WTC11 (cell line): ENCODE measurements around the gene C22orf31. TPM values are rescaled to one million over a fixed set of nuclear protein-coding genes. Genes with fewer than 3 reads are reported as not detected.
A peak's percentile ranks its signal among the peaks of the same experiment; 100 is the strongest.

Experiments used
- ATAC-seq: fragments of 200-7000 bp; cut with Tn5 transposase; 2 replicates; pipeline ENCODE4 v1.10.0; 2021; ENCODE audit warnings: mild to moderate bottlenecking, moderate library complexity
- CTCF ChIA-PET: fragments of 300-600 bp; sonication (Branson Sonifier 250); formaldehyde crosslinking; loops from one replicate; lab custom pipeline; 2021; ENCODE audit warnings: antibody characterized with exemption; lab: Charles Lee
- POLR2A ChIA-PET: fragments of 350-600 bp; sonication (Branson Sonifier 250); formaldehyde crosslinking; loops from one replicate; lab custom pipeline; 2021; ENCODE audit warnings: antibody characterized with exemption; lab: Charles Lee
- DNase-seq: peaks from one replicate; pipeline ENCODE4 v3.0.0; 2021; ENCODE audit warnings: low spot score
- H3K27ac Mint-ChIP-seq: 2 replicates; pipeline ENCODE4 v1.8.0; 2021; ENCODE audit warnings: mixed read lengths
- H3K27me3 Mint-ChIP-seq: 2 replicates; pipeline ENCODE4 v1.8.0; 2021; ENCODE audit warnings: low read depth, mild to moderate bottlenecking, moderate library complexity, mixed read lengths
- H3K36me3 Mint-ChIP-seq: 2 replicates; pipeline ENCODE4 v1.8.0; 2021; ENCODE audit warnings: mixed read lengths
- H3K4me1 Mint-ChIP-seq: 2 replicates; pipeline ENCODE4 v1.8.0; 2022; ENCODE audit warnings: mixed read lengths
- H3K4me3 Mint-ChIP-seq: 2 replicates; pipeline ENCODE4 v1.8.0; 2021; ENCODE audit warnings: mild to moderate bottlenecking, moderate library complexity, mixed read lengths
- H3K9me3 Mint-ChIP-seq: 2 replicates; pipeline ENCODE4 v1.8.0; 2021; ENCODE audit warnings: mixed read lengths
- ATF3 ChIP-seq: sonication (generic); formaldehyde crosslinking; conservative IDR thresholded peaks from 2 replicates; pipeline ENCODE4 v1.8.1; 2022; ENCODE audit warnings: mild to moderate bottlenecking, missing genetic modification reagents
- GRHL2 ChIP-seq: fragments of 250-450 bp; sonication (Bioruptor Pico); IDR thresholded peaks from 2 replicates; pipeline ENCODE4 v1.8.0; 2022; ENCODE audit warnings: mild to moderate bottlenecking, moderate library complexity; ENCODE audit not compliant: insufficient replicate concordance, severe bottlenecking
- JAZF1 ChIP-seq: fragments of 250-450 bp; sonication (Bioruptor Pico); IDR thresholded peaks from 2 replicates; pipeline ENCODE4 v1.9.0; 2021; ENCODE audit warnings: moderate library complexity, mild to moderate bottlenecking, inconsistent platforms
- KAT7 ChIP-seq: sonication (generic); formaldehyde crosslinking; IDR thresholded peaks from 2 replicates; pipeline ENCODE4 v1.8.1; 2023; ENCODE audit warnings: missing genetic modification reagents, mild to moderate bottlenecking, borderline replicate concordance
- NR2C2 ChIP-seq: sonication (generic); formaldehyde crosslinking; IDR thresholded peaks from 2 replicates; pipeline ENCODE4 v1.8.0; 2022; ENCODE audit warnings: mild to moderate bottlenecking, missing genetic modification reagents
- RORB ChIP-seq: fragments of 250-450 bp; sonication (Bioruptor Pico); IDR thresholded peaks from 2 replicates; pipeline ENCODE4 v1.9.0; 2021; ENCODE audit warnings: mild to moderate bottlenecking
- TCF7 ChIP-seq: sonication (generic); formaldehyde crosslinking; IDR thresholded peaks from 2 replicates; pipeline ENCODE4 v1.8.0; 2022; ENCODE audit warnings: mild to moderate bottlenecking, low read depth, missing genetic modification reagents, moderate library complexity
- TEAD1 ChIP-seq: sonication (generic); formaldehyde crosslinking; IDR thresholded peaks from 2 replicates; pipeline ENCODE4 v1.8.0; 2022; ENCODE audit warnings: mild to moderate bottlenecking, missing genetic modification reagents
- ZNF416 ChIP-seq: fragments of 250-450 bp; sonication (Bioruptor Pico); IDR thresholded peaks from 2 replicates; pipeline ENCODE4 v1.9.0; 2021; ENCODE audit warnings: mild to moderate bottlenecking, inconsistent platforms
- ZNF425 ChIP-seq: fragments of 250-450 bp; sonication (Bioruptor Pico); conservative IDR thresholded peaks from 2 replicates; pipeline ENCODE4 v1.9.0; 2021; ENCODE audit warnings: mild to moderate bottlenecking
- ZNF532 ChIP-seq: fragments of 250-450 bp; sonication (Bioruptor Pico); IDR thresholded peaks from 2 replicates; pipeline ENCODE4 v1.9.0; 2021; ENCODE audit warnings: mild to moderate bottlenecking, borderline replicate concordance
- ZNF671 ChIP-seq: fragments of 250-450 bp; sonication (Bioruptor Pico); IDR thresholded peaks from 2 replicates; pipeline ENCODE4 v1.8.0; 2021; ENCODE audit warnings: mild to moderate bottlenecking
- total RNA-seq: library from RNA; stranded (reverse); gene quantifications from 3 replicates; pipeline ENCODE4 v1.2.3, GENCODE V29; 2021
- TF ChIP-seq, protein P1 (sequence below): sonication (generic); formaldehyde crosslinking; IDR thresholded peaks from 2 replicates; pipeline ENCODE4 v1.8.0; 2022; ENCODE audit warnings: mild to moderate bottlenecking, missing genetic modification reagents
- TF ChIP-seq, protein P2 (sequence below): fragments of 250-450 bp; sonication (Bioruptor Pico); IDR thresholded peaks from 2 replicates; pipeline ENCODE4 v2.1.2; 2022; ENCODE audit warnings: mild to moderate bottlenecking, moderate library complexity
- TF ChIP-seq, protein P3 (sequence below): sonication (generic); formaldehyde crosslinking; IDR thresholded peaks from 2 replicates; pipeline ENCODE4 v1.8.0; 2022; ENCODE audit warnings: mild to moderate bottlenecking, missing genetic modification reagents
- TF ChIP-seq, protein P4 (sequence below): sonication (generic); formaldehyde crosslinking; IDR thresholded peaks from 2 replicates; pipeline ENCODE4 v1.8.1; 2022; ENCODE audit warnings: low read depth, mild to moderate bottlenecking, moderate library complexity, missing genetic modification reagents, borderline replicate concordance
- TF ChIP-seq, protein P5 (sequence below): sonication (generic); formaldehyde crosslinking; IDR thresholded peaks from 2 replicates; pipeline ENCODE4 v1.8.1; 2023; ENCODE audit warnings: mild to moderate bottlenecking, missing genetic modification reagents, moderate library complexity

The C22orf31 gene
- total RNA-seq, 1 experiment from 2014 or later = not detected

DNA sequence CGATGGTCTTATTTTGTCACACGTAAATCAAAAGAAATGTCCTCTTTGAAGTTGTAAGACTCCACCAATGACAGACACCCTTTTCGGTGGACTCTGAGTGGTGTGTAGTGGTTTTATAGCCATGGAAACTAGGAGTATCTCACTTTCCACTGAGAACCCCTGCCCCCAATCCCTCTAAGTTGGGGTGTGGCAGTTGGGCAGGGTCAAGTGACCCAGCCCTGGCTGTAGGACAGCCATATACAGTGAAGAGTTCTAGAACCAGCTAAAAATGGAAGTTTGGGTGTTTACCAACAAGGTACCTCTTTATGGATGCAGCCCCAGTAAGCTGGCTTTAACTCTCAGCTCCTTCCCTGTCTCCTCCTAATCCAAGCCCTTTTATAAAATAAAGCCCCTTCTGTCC, 5.2 kb downstream of the C22orf31 start (continued):
- TF ChIP-seq, protein P1, sequence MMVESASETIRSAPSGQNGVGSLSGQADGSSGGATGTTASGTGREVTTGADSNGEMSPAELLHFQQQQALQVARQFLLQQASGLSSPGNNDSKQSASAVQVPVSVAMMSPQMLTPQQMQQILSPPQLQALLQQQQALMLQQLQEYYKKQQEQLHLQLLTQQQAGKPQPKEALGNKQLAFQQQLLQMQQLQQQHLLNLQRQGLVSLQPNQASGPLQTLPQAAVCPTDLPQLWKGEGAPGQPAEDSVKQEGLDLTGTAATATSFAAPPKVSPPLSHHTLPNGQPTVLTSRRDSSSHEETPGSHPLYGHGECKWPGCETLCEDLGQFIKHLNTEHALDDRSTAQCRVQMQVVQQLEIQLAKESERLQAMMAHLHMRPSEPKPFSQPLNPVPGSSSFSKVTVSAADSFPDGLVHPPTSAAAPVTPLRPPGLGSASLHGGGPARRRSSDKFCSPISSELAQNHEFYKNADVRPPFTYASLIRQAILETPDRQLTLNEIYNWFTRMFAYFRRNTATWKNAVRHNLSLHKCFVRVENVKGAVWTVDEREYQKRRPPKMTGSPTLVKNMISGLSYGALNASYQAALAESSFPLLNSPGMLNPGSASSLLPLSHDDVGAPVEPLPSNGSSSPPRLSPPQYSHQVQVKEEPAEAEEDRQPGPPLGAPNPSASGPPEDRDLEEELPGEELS (CRISPR knock-in tag) = no peak
- TF ChIP-seq ZNF416 (CRISPR knock-in tag) = no peak
- TF ChIP-seq, protein P2, sequence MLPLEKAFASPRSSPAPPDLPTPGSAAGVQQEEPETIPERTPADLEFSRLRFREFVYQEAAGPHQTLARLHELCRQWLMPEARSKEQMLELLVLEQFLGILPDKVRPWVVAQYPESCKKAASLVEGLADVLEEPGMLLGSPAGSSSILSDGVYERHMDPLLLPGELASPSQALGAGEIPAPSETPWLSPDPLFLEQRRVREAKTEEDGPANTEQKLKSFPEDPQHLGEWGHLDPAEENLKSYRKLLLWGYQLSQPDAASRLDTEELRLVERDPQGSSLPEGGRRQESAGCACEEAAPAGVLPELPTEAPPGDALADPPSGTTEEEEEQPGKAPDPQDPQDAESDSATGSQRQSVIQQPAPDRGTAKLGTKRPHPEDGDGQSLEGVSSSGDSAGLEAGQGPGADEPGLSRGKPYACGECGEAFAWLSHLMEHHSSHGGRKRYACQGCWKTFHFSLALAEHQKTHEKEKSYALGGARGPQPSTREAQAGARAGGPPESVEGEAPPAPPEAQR (CRISPR knock-in tag) = no peak

GRCh38 chr22:29055192-29055830, 6.3 kb downstream of the C22orf31 start:
- Mint-ChIP-seq H3K4me1 (peaks cover 41% of the 10 kb centered on the region), H3K27me3 (no peaks in the 10 kb centered on the region), H3K4me3 (peak overlapping the region; percentile 24), H3K27ac (peak overlapping the region; percentile 52), H3K9me3 (no peaks in the 10 kb centered on the region), H3K36me3 (peaks cover 4% of the 10 kb centered on the region; the same call in 1 of the 2 replicates)
- ATAC-seq = peak; percentile 46
- POLR2A ChIA-PET = interaction anchor here (0.9 kb wide), 1 partner anchor 172 kb away, joined by 3 read pairs; the partner anchor contains the start of gene ZNRF3
- peak; percentile 34 for DNase-seq
- CTCF ChIA-PET = interaction anchor here (1.0 to 4.1 kb wide), 7 partner anchors 12 to 200 kb away, joined by 4 to 40 read pairs (median 5); no protein-coding TSS in a partner anchor
- TF ChIP-seq, protein P3, sequence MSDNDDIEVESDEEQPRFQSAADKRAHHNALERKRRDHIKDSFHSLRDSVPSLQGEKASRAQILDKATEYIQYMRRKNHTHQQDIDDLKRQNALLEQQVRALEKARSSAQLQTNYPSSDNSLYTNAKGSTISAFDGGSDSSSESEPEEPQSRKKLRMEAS (CRISPR knock-in tag) = peak; percentile 62; the same call in 1 of the 2 replicates
- no peak for TF ChIP-seq KAT7 (CRISPR knock-in tag)
- TF ChIP-seq, protein P4, sequence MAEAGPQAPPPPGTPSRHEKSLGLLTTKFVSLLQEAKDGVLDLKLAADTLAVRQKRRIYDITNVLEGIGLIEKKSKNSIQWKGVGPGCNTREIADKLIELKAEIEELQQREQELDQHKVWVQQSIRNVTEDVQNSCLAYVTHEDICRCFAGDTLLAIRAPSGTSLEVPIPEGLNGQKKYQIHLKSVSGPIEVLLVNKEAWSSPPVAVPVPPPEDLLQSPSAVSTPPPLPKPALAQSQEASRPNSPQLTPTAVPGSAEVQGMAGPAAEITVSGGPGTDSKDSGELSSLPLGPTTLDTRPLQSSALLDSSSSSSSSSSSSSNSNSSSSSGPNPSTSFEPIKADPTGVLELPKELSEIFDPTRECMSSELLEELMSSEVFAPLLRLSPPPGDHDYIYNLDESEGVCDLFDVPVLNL (CRISPR knock-in tag) = no peak
- TF ChIP-seq, protein P1 (CRISPR knock-in tag) = peak; percentile 23; the same call in 1 of the 2 replicates
- no peak for TF ChIP-seq ZNF671 (CRISPR knock-in tag)
- no peak for TF ChIP-seq ZNF425
- TF ChIP-seq TCF7 (CRISPR knock-in tag) = no peak
- TF ChIP-seq JAZF1 (CRISPR knock-in tag) = no peak
- no peak for TF ChIP-seq RORB
- no peak for TF ChIP-seq ATF3 (CRISPR knock-in tag)
- TF ChIP-seq NR2C2 (CRISPR knock-in tag) = no peak
- TF ChIP-seq, protein P5, sequence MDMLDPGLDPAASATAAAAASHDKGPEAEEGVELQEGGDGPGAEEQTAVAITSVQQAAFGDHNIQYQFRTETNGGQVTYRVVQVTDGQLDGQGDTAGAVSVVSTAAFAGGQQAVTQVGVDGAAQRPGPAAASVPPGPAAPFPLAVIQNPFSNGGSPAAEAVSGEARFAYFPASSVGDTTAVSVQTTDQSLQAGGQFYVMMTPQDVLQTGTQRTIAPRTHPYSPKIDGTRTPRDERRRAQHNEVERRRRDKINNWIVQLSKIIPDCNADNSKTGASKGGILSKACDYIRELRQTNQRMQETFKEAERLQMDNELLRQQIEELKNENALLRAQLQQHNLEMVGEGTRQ (CRISPR knock-in tag) = peak; percentile 55
- no peak for TF ChIP-seq ZNF532 (CRISPR knock-in tag)
- no peak for TF ChIP-seq GRHL2 (CRISPR knock-in tag)
- TF ChIP-seq TEAD1 (CRISPR knock-in tag) = no peak
